Bone marrow (tissue), 2 donors: ENCODE data around the gene GALNT2.

Experiments used
- DNase-seq, 2 donors: peaks; one replicate each; lab custom pipeline; 2025; lab: John Stamatoyannopoulos, UW

Gene GALNT2

DNA sequence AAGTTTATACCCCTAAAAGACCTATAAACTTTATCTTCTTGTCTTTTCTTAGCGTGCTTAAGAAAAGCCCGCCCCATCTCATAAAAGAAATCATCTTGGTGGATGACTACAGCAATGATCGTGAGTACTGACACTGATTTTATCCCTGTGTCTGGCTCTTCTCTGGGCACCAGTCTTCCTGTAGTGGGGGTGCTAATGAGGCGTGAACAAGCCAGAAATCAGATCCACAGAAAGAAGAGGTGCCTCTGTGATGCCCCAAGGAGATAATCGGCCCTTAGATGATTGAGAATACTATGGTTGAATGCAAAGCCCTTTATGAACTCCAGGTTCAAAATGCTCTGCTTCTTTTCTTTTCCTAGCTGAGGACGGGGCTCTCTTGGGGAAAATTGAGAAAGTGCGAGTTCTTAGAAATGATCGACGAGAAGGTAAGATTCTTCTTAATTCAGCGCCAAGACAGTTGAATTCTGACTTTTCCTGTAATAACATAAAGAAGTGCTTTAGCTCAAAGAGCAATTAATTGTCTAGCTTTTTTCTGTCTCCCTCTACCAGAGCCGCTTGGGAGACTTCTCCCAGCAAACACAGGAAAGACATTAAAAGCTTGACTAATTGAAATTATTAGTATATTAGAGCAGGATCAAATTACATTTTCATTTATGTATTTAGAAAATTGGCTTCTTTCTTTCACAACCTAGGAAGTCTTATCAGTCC lies 169.4 kb downstream of the GALNT2 start:
- no peak for DNase-seq

DNA sequence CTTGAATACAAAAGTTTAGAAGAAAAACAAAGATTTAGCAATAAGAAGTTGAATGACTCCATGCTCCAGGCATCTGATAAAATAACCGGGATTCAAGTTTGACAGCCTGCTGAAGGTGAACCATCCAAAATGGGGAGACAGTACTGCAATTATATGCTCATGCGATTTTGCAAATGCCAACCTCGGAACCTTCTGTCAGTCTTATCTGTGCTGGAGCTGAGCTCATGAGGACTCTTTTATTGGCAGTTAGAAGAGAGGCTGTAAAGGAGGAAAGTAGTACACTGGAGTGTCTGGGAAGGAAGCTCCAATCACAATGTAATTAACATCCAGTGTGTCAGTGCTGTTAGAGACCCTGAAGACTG lies 170.0 kb downstream of the GALNT2 start:
- no peak for DNase-seq

DNA sequence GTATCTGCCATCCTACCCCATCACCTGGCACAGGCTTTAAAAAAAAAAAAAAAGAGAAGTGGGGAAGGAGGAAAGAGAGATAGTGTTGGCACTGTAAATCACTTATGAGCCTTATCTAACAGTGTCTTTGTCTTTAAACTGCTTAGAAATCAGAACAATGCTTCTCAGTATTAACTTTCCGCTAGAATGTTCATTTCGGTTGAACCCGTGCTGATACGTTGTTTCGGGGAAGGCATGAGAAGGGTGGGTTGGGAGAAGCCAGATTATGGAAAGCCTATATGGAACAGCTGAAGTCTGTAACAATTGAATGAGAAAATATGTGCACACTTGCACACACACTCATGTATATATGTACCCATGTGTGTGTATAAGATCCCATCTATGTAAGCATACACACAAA lies 170.8 kb downstream of the GALNT2 start:
- no peak for DNase-seq

DNA sequence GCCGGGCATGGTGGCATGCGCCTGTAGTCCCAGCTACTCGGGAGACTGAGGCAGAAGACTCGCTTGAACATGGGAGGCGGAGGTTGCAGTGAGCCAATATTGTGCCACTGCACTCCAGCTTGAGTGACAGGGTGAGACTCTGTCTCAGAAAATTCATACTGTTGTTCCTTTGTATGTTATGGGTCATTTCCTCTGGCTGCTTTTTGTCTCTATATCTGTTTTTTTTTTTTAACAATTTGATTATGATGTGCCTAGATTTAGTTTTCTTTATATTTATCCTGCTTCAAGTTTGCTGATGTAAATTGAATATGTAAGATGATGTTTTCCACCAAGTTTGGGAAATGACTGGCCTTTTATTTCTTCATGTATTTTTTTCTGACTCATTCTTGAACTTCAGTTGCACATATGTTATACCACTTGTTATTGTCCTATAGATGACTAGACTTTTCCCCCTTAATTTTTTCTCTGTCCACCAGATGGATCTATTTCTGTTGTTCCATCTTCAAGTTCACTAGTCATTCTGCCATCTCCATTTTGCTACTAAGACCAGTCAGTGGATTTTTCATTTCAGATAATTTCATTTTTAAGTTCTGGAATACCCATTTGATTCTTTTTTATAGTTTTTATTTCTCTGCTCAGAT lies 173.5 kb downstream of the GALNT2 start:
- peak in 1 of 2 donors; percentile 2 for DNase-seq

DNA sequence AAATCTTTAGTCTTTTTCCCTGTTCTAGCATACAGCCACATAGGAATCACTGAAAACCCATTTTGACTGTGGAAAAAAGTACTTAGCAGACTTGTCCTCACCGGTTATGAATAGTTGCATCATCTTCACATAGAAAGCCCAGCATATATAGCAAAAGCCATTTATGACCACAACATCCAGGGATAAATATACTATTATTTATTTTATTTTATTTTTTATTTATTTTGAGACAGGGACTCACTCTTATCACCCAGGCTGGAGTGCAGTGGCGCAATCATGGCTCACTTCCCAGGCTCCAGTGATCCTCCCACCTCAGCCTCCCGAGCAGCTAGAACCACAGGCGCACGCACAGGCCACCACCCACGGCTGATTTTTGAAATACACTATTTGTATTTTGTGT lies 175.3 kb downstream of the GALNT2 start:
- no peak for DNase-seq

DNA sequence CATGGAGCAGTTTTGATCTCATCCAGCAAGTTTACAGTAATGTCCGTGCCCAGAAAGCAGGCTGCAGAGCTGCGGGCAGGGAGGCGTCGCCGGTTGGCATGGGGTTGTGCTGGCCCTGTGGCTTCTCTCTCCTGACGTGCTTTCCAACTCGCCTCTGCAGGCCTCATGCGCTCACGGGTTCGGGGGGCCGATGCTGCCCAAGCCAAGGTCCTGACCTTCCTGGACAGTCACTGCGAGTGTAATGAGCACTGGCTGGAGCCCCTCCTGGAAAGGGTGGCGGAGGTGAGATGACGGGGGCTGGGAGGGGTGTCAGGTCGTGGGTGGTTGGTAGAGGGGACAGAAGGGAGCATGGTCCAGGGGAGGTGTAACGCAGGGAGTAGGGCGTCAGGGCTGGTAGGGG lies 176.1 kb downstream of the GALNT2 start:
- DNase-seq = no peak

DNA sequence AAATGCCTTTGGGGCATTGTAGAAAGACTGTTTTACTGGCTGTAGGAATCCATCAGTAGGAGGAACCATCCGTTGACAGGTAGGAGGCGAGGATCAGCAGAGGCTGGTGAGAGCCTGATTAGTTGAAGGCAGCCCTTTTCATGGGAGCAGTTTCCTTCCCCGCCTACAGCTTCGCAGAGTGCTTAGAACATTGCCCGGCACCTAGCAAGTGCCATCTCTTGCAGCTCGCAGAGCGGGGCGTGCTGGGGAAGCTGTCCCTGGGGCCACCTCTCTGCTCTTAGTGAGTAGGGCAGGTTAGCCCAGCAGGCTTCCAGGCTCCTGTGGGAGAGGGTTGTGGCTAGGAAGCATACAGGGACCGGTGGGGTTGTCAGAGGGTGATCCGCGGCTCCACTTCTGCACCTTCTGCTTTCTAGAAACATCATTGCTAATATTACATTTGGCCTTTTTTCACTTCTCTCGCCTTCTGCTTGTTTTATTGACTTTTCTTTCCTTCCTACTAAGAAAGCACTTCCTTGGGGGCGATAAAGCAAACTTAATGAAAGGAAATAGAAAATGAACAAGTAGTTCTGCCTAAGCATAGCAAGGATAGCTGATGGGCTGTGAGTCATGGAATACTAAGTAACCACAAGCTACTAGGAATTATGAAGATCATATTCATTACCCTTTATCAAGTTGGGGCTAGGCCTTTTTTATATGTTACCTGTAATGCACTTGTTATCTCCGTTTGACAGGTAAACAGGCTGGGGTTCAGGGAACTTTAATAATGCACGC lies 176.7 kb downstream of the GALNT2 start:
- no peak for DNase-seq

DNA sequence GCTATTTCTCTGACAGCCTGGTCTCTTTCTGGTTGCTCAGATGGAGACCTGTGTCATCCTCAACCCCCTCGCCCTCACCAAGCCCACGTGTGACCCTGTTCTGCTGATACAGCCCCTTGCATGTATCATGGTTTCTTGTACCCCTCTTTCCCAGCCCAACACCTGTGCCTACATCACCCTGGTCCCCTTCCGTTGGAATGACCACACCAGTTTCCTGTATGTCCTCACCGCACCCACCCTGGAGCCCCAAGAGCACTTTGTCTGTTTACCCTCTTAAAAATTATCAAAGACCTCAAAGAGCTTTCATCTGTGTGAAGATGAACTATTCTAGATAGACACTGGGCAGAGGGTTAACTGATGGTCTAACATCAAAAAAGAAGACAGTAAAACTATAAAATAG lies 179.5 kb downstream of the GALNT2 start:
- no peak for DNase-seq

DNA sequence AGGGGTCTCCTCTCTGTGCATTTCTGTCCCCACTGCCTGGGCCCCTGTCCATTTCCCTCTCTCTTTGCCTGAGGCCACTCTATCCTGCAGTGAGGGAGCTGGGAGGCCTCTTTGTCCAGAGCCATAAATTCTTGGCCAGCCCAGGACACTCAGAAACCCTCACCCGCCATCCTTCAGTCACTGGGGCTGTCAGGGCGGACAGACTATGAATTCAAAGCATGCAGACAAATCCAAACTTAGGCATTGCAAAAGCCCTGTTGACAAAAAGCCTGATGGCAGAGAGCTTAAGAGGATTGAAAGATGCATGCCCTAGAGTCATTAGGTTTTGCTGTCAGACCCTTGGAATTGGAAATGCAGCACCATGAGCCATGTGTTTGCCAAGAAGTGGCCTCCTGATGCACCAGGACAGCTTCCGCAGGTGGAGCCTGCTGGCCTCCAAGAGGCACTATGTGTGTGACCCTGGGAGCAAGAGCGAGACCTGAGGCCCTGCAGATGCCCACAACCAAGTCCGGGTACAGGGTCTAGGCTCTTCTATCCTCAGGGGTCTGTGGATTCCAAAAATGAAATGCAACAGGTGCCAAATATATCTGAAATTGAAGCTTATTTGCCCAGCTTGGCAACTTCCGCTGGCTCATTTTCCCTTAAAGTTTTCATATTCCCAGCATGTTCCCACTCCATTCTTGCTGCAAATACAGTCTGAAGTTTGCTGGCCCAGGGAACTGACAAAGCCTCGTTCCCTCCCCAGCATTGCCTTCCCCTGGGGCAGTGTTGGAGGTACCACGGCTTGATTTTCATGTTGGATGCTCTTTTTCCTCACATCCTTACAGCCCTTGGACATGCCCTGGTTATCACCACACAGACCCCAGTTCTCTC lies 181.2 kb downstream of the GALNT2 start:
- DNase-seq = no peak

DNA sequence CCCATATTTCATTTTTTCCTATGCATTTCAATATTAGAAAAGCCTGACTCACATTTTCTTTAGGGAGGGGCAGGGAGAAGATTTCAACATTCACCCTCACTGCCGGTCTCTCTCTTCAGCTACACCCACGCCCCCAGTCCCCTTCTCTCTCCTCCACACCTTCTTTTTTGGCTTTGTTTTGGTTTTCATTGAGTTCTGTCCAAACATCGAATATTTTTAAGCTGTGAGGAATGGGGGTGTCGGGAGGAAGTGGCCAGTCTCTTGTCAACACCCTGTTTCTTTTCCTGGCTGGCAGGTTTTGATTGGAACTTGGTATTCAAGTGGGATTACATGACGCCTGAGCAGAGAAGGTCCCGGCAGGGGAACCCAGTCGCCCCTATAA lies 181.8 kb downstream of the GALNT2 start:
- no peak for DNase-seq

DNA sequence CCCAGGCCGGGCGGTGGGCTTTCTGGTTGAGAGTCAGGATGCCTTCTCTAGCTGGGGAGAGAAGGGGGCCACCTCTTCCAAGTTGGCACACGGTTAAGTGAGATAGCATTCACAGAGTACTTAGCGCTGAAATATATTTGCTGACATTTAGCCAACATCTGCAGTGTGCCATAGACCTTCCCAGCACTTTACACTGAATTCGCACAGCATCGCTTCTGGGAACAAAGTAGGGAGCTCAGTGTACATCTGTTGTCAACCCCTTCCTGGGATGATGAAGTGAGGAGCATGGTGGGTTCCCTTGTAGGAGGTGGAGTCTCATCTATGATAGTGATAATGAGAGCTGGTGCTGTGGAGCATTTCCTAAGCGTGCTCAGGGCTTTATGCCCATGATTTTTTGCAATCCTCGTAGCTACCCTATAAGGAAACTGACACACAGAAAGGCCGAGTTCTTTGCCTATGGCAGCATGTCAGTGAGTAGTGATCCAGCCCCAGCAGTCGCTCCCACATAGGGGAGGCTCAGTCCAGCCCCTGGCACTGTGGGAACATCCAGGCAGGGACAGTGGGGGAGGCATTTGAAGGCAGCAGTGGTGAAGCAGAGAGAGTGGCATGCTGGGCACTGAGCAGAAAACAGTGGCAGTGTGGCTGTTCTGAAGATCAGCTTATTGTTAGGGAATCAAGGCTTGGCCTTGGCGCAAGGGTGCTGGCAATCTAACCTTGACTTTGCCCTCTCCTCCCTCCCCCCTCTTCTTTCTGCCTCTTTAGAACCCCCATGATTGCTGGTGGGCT lies 182.8 kb downstream of the GALNT2 start:
- no peak for DNase-seq

DNA sequence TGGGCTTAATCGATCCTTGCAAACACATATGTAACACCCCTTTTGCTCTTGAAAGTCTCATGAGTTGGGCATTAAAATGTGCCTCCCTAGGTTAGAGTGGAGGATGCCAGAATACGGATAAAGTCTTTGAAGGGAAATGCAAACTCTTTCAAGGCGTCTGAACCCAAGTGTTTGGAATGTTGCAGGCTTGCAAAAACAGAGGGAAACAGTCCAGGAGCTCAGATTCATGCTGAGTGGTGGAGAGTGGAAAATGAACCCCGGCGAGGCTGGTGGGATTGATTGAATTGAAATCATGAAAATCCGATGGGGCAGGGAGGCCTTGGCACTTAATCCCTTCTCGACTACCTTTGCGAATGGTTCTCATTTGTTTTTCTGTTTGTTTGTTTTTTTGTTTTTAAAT lies 183.6 kb downstream of the GALNT2 start:
- no peak for DNase-seq

DNA sequence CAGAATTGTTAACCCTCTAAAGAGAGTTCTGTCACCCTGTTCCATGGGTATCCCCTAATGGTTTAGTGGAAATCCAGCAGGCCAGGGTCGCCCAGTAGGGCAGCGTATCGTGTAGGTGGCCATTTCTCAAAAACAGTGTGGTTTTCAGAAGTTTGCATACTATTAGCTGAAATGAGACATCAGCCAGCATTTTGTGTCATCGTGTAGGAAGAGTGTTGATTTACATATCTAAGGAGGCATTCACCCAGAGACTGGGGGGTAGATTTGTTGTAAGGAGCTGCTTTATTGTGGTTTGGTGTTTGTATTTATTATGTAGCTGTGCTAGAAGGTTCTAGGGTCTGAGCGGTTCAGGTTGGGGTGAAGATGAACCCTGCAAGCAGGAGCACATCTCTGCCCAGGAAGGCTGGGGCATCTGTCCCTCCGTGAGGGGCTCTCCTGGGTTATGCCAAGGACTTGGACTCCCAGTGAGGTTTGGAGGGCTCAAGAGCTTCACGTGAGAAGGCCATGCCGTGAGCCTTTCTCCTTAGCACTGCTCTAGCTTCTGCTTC lies 184.7 kb downstream of the GALNT2 start:
- no peak for DNase-seq

DNA sequence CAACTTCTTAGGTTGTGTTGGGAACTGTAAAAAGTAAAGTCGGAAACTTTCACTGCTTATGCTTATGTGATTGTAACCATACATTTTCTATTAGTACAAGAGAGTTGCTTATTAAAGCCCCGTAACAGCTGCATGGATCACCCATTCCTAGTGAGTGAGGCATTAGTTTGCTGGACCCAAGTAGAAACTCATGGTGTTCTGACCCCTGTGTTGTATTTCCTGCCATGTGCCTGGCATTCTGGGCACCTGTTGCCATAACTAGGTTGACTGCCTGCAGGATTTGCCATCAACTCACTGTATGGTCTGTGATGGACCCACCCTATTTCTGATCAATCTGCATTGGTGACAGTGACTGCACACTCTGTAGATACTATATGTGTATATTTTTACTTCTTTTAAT lies 186.1 kb downstream of the GALNT2 start:
- no peak for DNase-seq

DNA sequence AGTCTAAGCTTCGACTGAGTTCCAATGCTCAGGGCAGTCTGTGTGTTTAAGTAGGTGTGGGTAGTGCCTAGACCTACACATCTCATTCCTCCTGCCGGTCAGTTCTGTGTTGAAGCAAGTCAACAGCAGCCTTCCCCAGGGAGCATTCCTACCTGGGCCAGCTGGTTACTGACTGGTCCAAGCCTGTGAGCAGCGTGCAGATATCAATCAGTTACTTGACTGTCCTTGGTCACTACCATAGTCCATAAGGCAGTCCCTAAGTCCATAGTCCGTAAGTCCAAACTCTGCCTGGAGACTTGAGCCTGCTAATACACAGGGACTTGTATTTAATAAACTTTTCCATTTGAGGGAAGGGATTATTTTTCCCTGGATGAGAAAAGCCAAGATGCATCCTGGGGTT lies 187.2 kb downstream of the GALNT2 start:
- no peak for DNase-seq

DNA sequence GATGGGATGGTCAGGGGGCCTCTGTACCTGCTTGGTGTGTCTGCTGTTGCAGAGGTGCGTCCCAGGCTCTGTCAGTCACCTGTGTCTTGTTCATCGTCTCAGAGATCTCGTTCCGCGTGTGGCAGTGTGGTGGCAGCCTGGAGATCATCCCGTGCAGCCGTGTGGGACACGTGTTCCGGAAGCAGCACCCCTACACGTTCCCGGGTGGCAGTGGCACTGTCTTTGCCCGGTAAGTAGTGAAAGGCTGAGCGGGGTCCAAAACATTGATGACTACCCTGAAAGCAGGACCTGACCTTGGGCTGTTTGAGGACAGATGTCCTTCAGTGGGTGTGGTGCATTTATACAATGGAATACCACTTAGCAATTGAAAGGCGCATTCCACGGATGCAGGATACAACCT lies 188.1 kb downstream of the GALNT2 start:
- DNase-seq = no peak

DNA sequence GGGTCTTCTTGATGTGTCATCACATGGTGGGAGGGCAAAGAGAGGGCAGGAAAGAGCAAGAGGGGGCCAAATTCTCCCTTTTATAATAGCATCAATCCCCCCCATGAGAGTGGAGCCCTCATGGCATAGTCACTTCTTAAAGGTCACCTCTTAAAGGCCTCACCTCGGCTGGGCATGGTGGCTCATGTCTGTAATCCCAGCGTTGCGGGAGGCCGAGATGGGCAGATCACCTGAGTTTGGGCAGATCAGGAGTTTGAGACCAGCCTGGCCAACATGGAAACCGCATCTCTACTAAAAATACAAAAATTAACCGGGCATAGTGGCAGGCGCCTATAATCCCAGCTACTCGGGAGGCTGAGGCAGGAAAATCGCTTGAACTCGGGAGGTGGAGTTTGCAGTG lies 189.0 kb downstream of the GALNT2 start:
- no peak for DNase-seq

DNA sequence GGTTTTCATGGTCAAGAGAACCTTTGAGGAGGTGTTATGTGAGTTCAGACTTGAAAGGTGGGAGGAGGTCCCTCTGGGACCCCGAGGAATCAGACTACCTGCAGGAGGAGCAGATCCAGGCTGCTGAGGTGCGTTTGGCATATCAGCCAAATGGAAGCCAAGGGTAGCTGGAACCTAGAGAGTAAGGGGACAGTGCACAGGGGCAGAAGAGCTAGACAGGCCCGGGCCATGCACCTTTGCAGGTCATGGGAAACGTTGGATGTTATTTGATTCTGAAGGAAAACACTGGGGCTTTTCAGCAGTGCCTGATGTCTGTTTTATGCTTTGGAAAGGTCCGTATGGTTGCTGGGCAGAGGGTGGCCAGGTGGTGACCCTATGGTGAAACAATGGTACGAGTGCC lies 189.9 kb downstream of the GALNT2 start:
- no peak for DNase-seq

DNA sequence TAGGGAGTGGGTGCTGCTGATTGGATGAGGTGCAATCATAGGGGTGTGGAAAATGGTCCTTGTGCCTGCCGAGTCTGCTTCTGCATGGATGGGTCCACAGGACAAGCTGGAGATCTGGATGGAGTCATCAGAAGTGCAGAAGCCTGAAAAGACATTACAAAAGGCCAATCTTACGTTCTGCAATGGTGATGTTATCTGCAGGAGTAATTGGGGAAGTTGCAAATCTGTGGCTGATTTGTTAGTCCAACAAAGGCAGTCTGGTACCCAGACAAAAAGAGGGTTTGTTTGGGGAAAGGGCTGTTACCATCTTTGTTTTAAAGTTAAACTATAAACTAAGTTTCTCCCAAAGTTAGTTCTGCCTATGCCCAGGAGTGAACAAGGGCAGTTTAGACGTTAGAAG lies 192.6 kb downstream of the GALNT2 start:
- DNase-seq = no peak

DNA sequence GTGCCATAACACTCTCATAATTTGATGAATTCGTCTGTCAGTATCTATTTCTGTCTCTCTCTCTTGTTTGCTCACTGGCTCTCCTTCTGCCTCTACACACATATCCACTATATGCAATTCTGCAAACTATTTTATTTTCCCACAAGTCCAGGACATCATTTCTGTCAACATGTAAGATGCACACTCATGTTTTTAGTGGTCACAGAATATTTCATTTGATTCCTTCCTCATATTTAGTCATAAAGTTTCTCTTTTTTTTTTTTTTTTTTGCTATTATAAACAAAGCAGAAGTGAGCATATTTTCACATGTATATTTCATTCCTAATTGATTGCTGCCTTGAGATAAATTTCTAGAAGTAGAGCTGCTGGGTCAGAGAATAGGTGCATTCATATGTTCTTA lies 193.8 kb downstream of the GALNT2 start:
- DNase-seq = peak in 1 of 2 donors; percentile 30

DNA sequence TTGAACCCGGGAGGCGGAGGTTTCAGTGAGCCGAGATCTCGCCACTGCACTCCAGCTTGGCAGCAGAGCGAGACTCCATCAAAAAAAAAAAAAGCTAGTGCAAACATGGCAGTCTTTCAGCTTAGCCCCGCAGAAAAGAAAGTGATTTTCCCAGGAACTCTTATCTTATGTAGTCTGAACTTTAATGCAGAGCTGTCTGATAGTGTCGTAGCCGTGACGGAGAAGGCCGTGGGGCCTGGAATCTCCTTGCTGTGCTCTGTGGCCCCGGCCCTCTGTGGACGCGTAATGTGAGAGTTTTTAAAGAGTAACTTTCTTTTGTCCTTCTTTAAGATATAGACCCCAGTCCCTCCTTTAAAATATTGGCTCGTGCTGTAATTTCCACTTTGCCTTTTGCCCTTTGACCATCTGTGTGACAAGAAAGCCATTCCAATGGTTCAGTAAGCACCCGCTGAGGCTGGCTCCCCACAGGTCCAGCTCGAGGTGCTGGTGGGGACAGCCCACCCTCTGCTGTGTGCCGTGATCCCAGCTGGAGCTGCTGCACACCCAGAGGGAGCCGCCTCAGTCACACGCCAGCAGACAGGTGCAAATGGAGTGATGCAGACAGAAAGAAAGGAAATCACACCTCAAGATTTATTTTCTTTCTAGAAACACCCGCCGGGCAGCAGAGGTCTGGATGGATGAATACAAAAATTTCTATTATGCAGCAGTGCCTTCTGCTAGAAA lies 195.1 kb downstream of the GALNT2 start:
- no peak for DNase-seq
